Hindlimb muscle (tissue), 1 donor: ENCODE data around the gene SCUBE3. TPM values are rescaled to one million over a fixed set of nuclear protein-coding genes. Genes with fewer than 3 reads are reported as not detected.

Experiments used
- DNase-seq: peaks from one replicate; pipeline ENCODE4 v3.0.0-alpha.2; 2013
- polyA plus RNA-seq: library from polyadenylated mRNA; unstranded; fragments of 120-200 nt; gene quantifications from one replicate; pipeline ENCODE4 v1.2.1, GENCODE V29; 2013; ENCODE audit not compliant: insufficient read length

The SCUBE3 gene
- polyA plus RNA-seq, 1 donor, result 1.1 TPM

GRCh38 chr6:35213298-35213791 is 411 bp upstream of the SCUBE3 start:
- DNase-seq, result peak; percentile 4

GRCh38 chr6:35214869-35215664 is 1.3 kb downstream of the SCUBE3 start:
- no peak for DNase-seq

- DNase-seq, result no peak
These were observed 2.1 kb downstream of the SCUBE3 start for GRCh38 chr6:35215665-35216411.

- no peak for DNase-seq
These were observed 2.6 kb downstream of the SCUBE3 start for GRCh38 chr6:35216412-35216732.

GRCh38 chr6:35216851-35217811 is 3.4 kb downstream of the SCUBE3 start:
- no peak for DNase-seq

- DNase-seq, result no peak
These were observed 4.3 kb downstream of the SCUBE3 start for GRCh38 chr6:35218021-35218420.

- DNase-seq, result no peak
These were observed 4.7 kb downstream of the SCUBE3 start for GRCh38 chr6:35218456-35218855.

GRCh38 chr6:35219683-35220326 is 6.0 kb downstream of the SCUBE3 start:
- no peak for DNase-seq

GRCh38 chr6:35220711-35221110 is 7.0 kb downstream of the SCUBE3 start:
- no peak for DNase-seq

GRCh38 chr6:35223396-35223795 is 9.6 kb downstream of the SCUBE3 start:
- no peak for DNase-seq

- DNase-seq, result no peak
These were observed 11.0 kb downstream of the SCUBE3 start for GRCh38 chr6:35224720-35225119.

GRCh38 chr6:35228481-35228880 is 14.7 kb downstream of the SCUBE3 start:
- DNase-seq, result no peak

GRCh38 chr6:35229304-35229703 is 15.5 kb downstream of the SCUBE3 start:
- no peak for DNase-seq

- DNase-seq, result no peak
These were observed 16.7 kb downstream of the SCUBE3 start for GRCh38 chr6:35230498-35230897.

GRCh38 chr6:35230950-35231349 is 17.2 kb downstream of the SCUBE3 start:
- DNase-seq, result no peak

GRCh38 chr6:35231563-35231962 is 17.8 kb downstream of the SCUBE3 start:
- no peak for DNase-seq

GRCh38 chr6:35234901-35235300 is 21.1 kb downstream of the SCUBE3 start:
- no peak for DNase-seq

GRCh38 chr6:35236223-35236622 is 22.5 kb downstream of the SCUBE3 start:
- DNase-seq, result no peak

- DNase-seq, result no peak
These were observed 23.7 kb downstream of the SCUBE3 start for GRCh38 chr6:35237476-35237875.

- no peak for DNase-seq
These were observed 25.1 kb downstream of the SCUBE3 start for GRCh38 chr6:35238843-35239289.

GRCh38 chr6:35239581-35239980 is 25.8 kb downstream of the SCUBE3 start:
- no peak for DNase-seq
